ENCODE data around the gene TCF21. TPM values are rescaled to one million over a fixed set of nuclear protein-coding genes. Genes with fewer than 3 reads are reported as not detected.
A peak's percentile ranks its signal among the peaks of the same experiment; 100 is the strongest.

TCF21 gene
- polyA plus RNA-seq, 1 experiment, result 0.16 TPM

- no peak for TF ChIP-seq CTCF (IDR thresholded peaks at IDR 0.05; ENCODE audit: insufficient read depth, low read depth, low read length)
- Histone ChIP-seq H3K27me3 (ENCODE audit: control insufficient read depth, insufficient read depth, low read length) (peaks cover 12% of the 10 kb centered on the region; the same call in 1 of the 2 replicates), H3K4me3 (ENCODE audit: low read depth, low read length) (no peak overlapping the region), H3K36me3 (ENCODE audit: control insufficient read depth, insufficient read depth, low read length) (no peaks in the 10 kb centered on the region)
- POLR2A ChIA-PET, result no interaction called here
- CTCF ChIA-PET, result interaction anchor here (2.1 to 2.5 kb wide), 2 partner anchors 10 to 15 kb away, joined by 6 to 18 read pairs; no protein-coding TSS in a partner anchor
- DNase-seq (ENCODE audit: low read depth), result no peak
These were observed 17.1 kb downstream of the TCF21 start for GRCh38 chr6:133906050-133906449.

- DNase-seq (ENCODE audit: low read depth), result peak; percentile 31
- Histone ChIP-seq H3K27me3 (ENCODE audit: control insufficient read depth, insufficient read depth, low read length) (no peaks in the 10 kb centered on the region), H3K36me3 (ENCODE audit: control insufficient read depth, insufficient read depth, low read length) (no peaks in the 10 kb centered on the region), H3K4me3 (ENCODE audit: low read depth, low read length) (no peak overlapping the region)
- CTCF ChIA-PET, result interaction anchor here (0.6 to 5.5 kb wide), 43 partner anchors 10 to 1032 kb away, joined by 3 to 138 read pairs (median 4); no protein-coding TSS in a partner anchor
- POLR2A ChIA-PET, result interaction anchor here (0.9 kb wide), 1 partner anchor 347 kb away, joined by 3 read pairs; no protein-coding TSS in a partner anchor
- peak; percentile 93 for TF ChIP-seq CTCF (IDR thresholded peaks at IDR 0.05; ENCODE audit: insufficient read depth, low read depth, low read length)
These were observed 27.8 kb downstream of the TCF21 start for GRCh38 chr6:133916650-133917151.

GRCh38 chr6:133917781-133918180 lies 28.9 kb downstream of the TCF21 start:
- TF ChIP-seq CTCF (IDR thresholded peaks at IDR 0.05; ENCODE audit: insufficient read depth, low read depth, low read length), result no peak
- POLR2A ChIA-PET, result no interaction called here
- H3K36me3 ChIP-seq (ENCODE audit: control insufficient read depth, insufficient read depth, low read length), result no peaks in the 10 kb centered on the region

GRCh38 chr6:133918208-133918930 lies 29.5 kb downstream of the TCF21 start:
- no peaks in the 10 kb centered on the region for H3K36me3 ChIP-seq (ENCODE audit: control insufficient read depth, insufficient read depth, low read length)
- no peak for DNase-seq (ENCODE audit: low read depth)
- H3K4me3 ChIP-seq (ENCODE audit: low read depth, low read length), result no peak overlapping the region
- POLR2A ChIA-PET, result no interaction called here
- TF ChIP-seq CTCF (IDR thresholded peaks at IDR 0.05; ENCODE audit: insufficient read depth, low read depth, low read length), result no peak
- CTCF ChIA-PET, result interaction anchor here (1.0 to 5.5 kb wide), 3 partner anchors 8 to 350 kb away, joined by 3 to 138 read pairs (median 21); no protein-coding TSS in a partner anchor
- no peaks in the 10 kb centered on the region for H3K27me3 ChIP-seq (ENCODE audit: control insufficient read depth, insufficient read depth, low read length)

More at GRCh38 chr6:133917781-133918180, 28.9 kb downstream of the TCF21 start:
- DNase-seq (ENCODE audit: low read depth), result no peak
- CTCF ChIA-PET, result interaction anchor here (1.2 to 5.5 kb wide), 13 partner anchors 11 to 407 kb away, joined by 3 to 138 read pairs (median 6); no protein-coding TSS in a partner anchor
- no peaks in the 10 kb centered on the region for H3K27me3 ChIP-seq (ENCODE audit: control insufficient read depth, insufficient read depth, low read length)
- H3K4me3 ChIP-seq (ENCODE audit: low read depth, low read length), result no peak overlapping the region

GRCh38 chr6:133919362-133919761 lies 30.4 kb downstream of the TCF21 start:
- Histone ChIP-seq H3K27me3 (ENCODE audit: control insufficient read depth, insufficient read depth, low read length) (no peaks in the 10 kb centered on the region), H3K4me3 (ENCODE audit: low read depth, low read length) (no peak overlapping the region), H3K36me3 (ENCODE audit: control insufficient read depth, insufficient read depth, low read length) (no peaks in the 10 kb centered on the region)
- ChIA-PET POLR2A (no interaction called here), CTCF (interaction anchor here (4.4 to 5.7 kb wide), 3 partner anchors 178 to 351 kb away, joined by 21 to 138 read pairs (median 85); no protein-coding TSS in a partner anchor)
- DNase-seq (ENCODE audit: low read depth), result no peak
- TF ChIP-seq CTCF (IDR thresholded peaks at IDR 0.05; ENCODE audit: insufficient read depth, low read depth, low read length), result no peak

All from BJ (cell line).